Measurements from ENCODE around the gene S100B.
"Not testable (repeated sequence)": the region's sequence is repeated elsewhere in the genome, so short reads cannot be mapped to it uniquely, and the experiment has no call there.

S100B gene

GRCh38 chr21:46600978-46601377 lies 3.9 kb downstream of the S100B start:
- no peak for DNase-seq (ENCODE audit: low read depth, low spot score)

DNA sequence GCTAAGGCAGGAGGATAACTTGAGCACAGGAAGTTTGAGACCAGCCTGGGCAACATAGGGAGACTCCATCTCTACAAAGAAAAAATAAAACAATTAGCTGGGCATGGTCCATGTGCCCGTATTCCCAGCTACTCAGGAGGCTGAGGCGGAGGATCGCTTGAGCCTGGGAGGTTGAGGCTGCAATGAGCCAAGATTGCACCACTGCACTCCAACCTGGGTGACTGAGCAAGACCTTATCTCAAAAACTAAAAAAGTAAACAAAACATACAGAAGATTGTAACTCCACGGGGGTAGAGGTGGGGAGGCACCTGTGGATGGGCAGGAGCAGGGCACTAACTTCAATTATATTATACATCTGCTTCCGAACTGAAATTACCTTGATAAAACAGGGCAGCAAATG lies 4.6 kb downstream of the S100B start:
- DNase-seq (ENCODE audit: low read depth, low spot score) = no peak

DNA sequence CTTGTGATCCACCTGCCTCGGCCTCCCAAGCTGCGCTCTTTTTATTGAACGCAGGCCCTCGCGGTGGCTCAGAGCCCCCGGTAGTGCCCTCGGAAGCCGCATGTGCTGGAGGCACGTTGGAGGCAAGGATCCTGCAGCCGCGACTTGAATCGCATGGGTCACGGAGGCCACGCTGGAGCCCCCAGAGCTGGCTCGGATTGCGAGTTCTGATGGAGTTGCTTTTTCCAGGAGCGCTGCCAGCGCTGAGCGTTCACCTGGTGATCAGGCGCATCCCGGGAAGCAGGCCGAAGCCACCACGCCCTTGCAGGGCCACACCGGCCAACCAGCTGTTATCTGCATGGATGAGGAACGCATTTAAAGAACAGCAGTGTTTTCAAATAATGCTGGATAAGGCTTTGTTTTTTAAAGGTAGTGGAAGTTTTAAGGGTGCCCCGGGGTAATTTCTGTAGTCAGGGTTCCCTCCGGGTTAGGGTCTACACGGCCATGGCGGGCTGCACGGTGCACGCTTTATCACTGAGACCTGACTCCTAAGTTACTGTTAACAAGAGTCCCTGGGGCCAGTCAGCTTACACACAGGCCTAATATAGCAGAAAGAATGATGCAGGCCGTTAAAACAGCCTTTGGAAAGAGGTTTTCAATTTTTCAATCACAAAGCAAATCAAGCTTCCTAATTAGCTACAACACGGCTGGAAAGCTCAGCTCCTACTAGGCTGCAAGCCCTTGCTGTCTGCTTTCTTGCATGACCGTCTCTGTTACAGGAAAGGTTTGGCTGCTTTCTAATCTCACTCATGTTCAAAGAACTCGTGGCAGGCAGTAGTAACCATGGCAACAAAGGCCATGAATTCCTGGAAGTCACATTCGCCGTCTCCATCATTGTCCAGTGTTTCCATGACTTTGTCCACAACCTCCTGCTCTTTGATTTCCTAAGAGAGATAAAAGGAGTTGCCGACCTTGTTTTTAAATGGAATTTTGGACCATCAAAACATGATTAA lies 6.0 kb downstream of the S100B start:
- DNase-seq (ENCODE audit: low read depth, low spot score) = no peak

GRCh38 chr21:46597896-46598343 lies 7.0 kb downstream of the S100B start:
- no peak for DNase-seq (ENCODE audit: low read depth, low spot score)

DNA sequence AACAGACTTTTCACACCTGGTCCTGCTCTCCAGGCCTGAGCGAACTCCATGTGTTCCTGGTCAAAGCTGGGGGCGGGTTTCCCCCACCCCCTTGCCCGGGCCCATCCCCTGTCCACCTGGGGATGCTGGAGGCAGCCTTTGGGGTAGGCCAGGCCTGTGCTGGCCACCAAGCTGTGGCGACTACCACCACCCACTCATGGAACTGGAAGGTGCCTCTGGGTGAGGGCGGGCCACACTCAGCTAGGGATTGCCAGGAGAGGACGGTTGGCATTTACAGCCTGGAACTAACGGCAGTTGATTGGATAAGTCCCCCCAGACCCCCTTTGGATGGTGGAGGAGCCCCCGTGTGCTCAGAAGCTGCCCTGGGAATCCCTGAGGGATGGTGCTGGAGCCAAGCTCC lies 7.9 kb downstream of the S100B start:
- DNase-seq (ENCODE audit: low read depth, low spot score) = no peak

DNA sequence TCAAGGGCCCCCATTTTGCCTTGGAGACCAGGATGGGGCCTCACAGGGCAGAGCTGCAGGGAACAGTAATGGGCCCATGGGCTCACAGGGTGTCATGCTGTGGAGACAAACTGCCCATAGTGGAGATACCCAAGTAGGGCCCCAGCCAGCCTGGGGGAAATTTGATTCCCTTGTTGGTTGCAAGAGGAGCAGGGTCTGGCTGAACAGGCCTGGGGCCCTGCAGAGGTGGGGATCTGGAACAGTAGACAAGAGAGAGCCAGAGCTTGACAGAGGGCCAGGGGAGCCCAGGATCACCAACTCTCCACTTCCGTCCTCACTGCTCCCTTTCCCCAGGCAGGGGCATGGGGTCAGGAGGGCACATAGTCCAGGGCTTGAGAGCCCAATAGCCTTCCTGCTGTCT lies 8.7 kb downstream of the S100B start:
- DNase-seq (ENCODE audit: low read depth, low spot score) = no peak

- DNase-seq (ENCODE audit: low read depth, low spot score) = no peak
These were observed 10.6 kb downstream of the S100B start for GRCh38 chr21:46594276-46594675.

DNA sequence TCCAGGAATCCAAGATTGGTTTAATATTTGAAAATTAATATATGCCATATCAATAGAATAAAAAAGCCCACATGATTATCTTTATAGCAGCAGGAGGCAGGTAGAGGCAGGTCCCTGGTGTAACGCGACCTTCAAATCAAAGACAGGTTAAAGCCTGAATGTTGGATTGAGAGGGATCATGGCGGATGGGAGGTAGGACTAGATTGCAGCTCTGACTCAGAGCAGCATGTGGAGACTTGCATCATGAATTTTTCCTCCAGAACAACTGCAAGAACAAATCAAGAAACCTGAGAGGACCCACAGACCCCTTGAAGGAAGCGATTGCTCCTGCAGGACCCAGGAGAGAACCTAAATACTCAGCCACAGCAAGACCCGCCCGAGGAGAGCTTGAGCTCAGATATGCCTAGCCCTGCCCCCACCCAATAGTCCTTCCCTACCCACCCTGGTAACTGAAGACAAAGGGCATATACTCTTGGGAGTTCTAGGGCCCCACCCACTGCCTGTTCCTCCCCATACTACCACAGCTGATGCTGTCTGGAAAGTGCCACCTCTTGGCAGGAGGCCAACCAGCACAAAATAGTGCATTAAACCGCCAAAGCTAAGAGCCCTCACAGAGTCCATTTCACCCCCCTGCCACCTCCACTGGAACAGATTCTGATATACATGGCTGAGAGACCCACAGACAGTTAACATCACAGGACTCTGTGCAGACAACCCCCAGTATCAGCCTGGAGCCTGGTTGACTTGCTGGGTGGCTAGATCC lies 19.5 kb downstream of the S100B start:
- DNase-seq (ENCODE audit: low read depth, low spot score) = no peak

DNA sequence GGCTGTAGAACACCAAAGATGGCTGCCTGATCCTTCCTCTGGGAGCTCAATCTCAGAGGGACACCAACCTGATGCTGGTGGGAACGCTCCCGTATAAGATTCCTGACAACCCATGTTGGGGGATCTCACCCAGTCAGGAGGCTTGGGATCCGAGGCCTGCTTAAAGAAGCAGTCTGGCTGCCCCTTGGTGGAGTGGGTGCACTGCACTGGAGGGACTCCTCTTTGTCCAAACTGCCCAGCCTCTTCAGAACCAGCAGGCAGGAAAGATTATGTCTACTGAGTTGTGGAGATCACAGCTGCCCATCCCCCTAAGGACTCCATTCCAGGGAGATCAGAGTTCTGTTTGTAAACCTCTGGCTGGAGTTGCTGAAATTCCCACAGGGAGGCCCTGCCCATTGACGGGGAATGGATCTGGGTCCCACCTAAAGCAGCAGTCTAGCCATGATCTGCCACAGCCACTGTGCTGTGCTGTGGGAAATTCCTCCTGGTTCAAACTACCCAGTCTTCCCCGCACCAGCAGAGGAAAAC lies 23.0 kb downstream of the S100B start:
- DNase-seq (ENCODE audit: low read depth, low spot score) = no peak

GRCh38 chr21:46579394-46579793 lies 25.5 kb downstream of the S100B start:
- not testable (repeated sequence) for DNase-seq (ENCODE audit: low read depth, low spot score)

DNA sequence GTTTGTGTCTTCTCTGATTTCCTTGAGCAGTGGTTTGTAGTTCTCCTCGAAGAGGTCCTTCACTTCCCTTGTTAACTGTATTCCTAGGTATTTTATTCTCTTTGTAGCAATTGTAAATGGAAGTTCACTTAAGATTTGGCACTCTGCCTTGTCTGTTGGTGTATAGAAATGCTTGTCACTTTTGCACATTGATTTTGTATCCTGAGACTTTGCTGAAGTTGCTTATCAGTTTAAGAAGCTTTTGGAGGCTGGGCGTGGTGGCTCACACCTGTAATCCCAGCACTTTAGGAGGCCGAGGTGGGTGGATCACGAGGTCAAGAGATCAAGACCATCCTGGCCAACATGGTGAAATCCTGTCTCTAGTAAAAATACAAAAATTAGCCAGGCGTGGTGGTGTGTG lies 27.1 kb downstream of the S100B start:
- not testable (repeated sequence) for DNase-seq (ENCODE audit: low read depth, low spot score)

GRCh38 chr21:46572850-46573249 lies 32.0 kb downstream of the S100B start:
- DNase-seq (ENCODE audit: low read depth, low spot score) = no peak

DNA sequence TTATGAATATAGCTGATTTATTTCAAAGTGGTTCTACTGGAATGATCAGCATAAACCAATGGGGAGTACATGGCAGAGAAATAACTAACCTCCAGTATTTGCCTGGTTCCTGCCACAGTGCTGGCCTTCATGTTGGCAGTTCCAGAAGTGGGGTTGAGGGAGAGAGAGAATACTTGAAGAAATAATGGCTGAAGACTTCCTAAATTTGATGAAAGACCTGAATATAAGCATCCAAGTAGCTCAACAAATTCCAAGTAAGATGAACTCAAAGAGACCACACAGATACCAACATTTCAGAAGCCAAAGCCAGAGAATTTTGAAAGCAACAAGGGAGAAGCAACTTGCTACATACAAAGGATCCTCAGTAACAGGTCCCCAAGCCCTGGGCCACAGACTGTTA lies 34.3 kb downstream of the S100B start:
- no peak for DNase-seq (ENCODE audit: low read depth, low spot score)

DNA sequence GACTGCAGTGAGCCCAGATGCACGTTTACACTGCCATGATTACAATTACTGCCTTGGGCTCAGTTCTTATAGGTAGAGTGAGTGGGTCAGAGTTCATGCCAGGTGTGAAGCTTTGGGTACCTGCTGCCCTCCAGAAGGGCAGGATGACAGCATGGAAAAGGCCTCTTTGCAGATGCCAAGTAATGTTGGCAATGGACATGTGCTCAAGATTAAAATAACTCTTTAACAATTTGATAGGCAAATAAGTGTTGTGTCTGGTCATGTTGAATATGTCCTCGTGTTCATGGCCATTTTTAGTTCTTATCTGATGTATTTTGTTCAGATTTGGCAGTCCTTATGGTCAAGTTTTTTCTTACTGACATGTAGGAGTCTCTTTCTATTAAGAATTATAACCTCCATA lies 34.8 kb downstream of the S100B start:
- no peak for DNase-seq (ENCODE audit: low read depth, low spot score)

- no peak for DNase-seq (ENCODE audit: low read depth, low spot score)
These were observed 35.8 kb downstream of the S100B start for GRCh38 chr21:46569081-46569480.

DNA sequence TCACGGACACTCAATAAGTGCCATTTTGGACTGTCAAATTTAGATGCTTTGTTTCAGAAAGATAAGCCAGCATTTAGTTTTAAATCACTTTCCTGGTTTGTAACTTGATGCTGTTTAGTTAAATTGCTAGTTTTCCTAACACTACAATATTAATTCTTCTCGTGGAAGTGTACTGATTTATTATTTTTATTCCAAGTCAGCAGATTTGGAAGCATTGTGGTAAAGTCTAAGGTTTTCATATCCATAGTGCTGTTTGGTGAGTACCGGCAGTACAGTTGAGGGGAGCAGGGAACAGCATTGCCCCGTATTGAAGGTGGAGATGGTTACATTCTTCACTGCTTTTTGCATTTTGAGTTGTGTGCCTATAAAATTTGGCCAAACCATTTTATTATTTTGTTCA lies 36.3 kb downstream of the S100B start:
- no peak for DNase-seq (ENCODE audit: low read depth, low spot score)

DNA sequence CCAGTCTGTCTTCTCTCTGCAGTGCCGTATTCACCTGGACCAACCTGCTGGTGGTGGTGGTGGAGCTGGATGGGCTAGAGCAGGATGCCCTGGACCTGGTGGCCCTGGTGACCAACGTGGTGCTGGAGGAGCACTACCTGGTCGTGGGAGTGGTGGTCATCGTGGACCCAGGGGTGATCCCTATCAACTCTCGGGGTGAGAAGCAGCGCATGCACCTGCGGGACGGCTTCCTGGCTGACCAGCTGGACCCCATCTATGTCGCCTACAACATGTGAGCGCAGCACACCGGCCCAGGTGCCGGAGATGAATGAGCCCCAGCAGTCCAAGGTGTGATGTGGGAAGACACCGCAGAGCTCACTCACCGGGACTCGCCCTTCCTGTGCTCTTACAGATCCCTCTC lies 37.5 kb downstream of the S100B start:
- DNase-seq (ENCODE audit: low read depth, low spot score) = no peak

DNA sequence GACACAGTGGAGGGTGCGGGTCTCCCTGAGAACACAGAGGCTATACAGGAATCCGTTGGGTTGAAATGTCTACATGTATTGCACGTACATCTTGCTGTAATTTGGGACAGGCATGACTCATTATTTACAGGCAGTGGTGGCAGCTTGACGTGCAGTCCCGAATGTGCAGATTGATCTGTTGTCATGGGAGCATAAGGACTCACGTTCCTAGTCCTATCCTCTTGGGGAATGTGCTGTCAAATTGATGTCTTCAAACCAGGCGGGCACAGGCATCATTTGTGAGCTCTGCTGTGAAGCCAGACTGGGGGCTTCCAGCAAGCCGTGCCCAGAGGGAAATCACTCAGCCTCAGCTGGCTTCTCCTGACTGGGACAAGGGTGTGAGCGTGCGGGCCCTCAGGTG lies 40.5 kb downstream of the S100B start:
- DNase-seq (ENCODE audit: low read depth, low spot score) = no peak

DNA sequence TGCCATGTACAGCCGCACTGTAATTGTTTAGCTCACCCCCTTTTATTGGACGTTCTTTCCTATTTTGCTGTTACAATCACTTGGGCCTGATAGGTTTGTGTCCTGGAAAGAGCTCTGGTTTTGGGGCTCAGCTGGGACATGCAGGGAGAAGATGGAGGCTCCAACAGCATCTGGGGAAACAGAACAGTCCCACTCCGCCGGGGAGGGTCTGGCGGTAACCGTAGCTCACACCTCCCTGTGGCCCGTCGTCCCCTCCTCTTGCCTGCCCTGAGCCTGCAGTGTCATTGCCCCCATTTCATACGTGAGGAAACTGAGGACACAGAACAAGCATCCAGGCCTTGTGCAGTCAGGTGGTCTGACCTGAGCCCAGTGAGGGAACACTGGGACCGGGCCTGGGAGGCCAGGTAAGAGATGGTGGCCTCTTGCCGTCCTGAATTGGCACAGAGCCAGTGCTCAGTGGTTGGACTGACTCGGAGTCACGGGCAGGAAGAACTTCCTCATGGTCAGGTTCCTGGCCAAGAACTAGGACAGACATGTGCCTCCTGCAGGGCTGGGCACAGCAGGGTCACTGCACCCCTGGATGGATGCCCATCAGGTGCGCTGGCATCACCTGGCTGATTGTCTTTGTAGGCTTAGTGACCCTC lies 41.8 kb downstream of the S100B start:
- DNase-seq (ENCODE audit: low read depth, low spot score) = no peak

- no peak for DNase-seq (ENCODE audit: low read depth, low spot score)
These were observed 42.4 kb downstream of the S100B start for GRCh38 chr21:46562472-46562871.

- no peak for DNase-seq (ENCODE audit: low read depth, low spot score)
These were observed 43.3 kb downstream of the S100B start for GRCh38 chr21:46561445-46562090.

Measured in activated naive CD8-positive, alpha-beta T cell treated with anti-CD3 and anti-CD28 coated beads, Interleukin-2, amount 50 U/mL, for 16 hours (primary cell).